Measurements from ENCODE around the gene CDC42BPG.

GRCh38 chr11:64891880-64892279 lies 47.4 kb upstream of the CDC42BPG start:
- TF ChIP-seq CTCF (IDR thresholded peaks at IDR 0.05) (no peak), POLR2A (IDR thresholded peaks at IDR 0.05) (no peak)

Data from body of pancreas (tissue), 4 donors.